ENCODE measurements around the gene PPAN.
A peak's percentile ranks its signal among the peaks of the same experiment; 100 is the strongest.

Gene PPAN

GRCh38 chr19:10092648-10093294 is 13.4 kb upstream of the PPAN start:
- DNase-seq, result no peak

GRCh38 chr19:10093295-10094186 is 12.6 kb upstream of the PPAN start:
- no peak for DNase-seq

GRCh38 chr19:10095622-10095947 is 10.6 kb upstream of the PPAN start:
- DNase-seq, result no peak

GRCh38 chr19:10095948-10096614 is 10.1 kb upstream of the PPAN start:
- DNase-seq, result peak; percentile 78

GRCh38 chr19:10096615-10096963 is 9.6 kb upstream of the PPAN start:
- no peak for DNase-seq

- no peak for DNase-seq
Observed at GRCh38 chr19:10100163-10100785, 5.9 kb upstream of the PPAN start.

GRCh38 chr19:10102787-10103236 is 3.4 kb upstream of the PPAN start:
- no peak for DNase-seq

- no peak for DNase-seq
Observed at GRCh38 chr19:10104130-10104513, 2.0 kb upstream of the PPAN start.

GRCh38 chr19:10104665-10105508 is 1.3 kb upstream of the PPAN start:
- DNase-seq, result no peak

GRCh38 chr19:10105509-10106099 is 558 bp upstream of the PPAN start:
- no peak for DNase-seq

GRCh38 chr19:10107254-10107653 is 1.1 kb downstream of the PPAN start:
- DNase-seq, result no peak

GRCh38 chr19:10107817-10108367 is 1.7 kb downstream of the PPAN start:
- DNase-seq, result no peak

GRCh38 chr19:10109528-10109927 is 3.4 kb downstream of the PPAN start:
- DNase-seq, result no peak

GRCh38 chr19:10110076-10110971 is 4.2 kb downstream of the PPAN start:
- no peak for DNase-seq

GRCh38 chr19:10110972-10111317 is 4.8 kb downstream of the PPAN start:
- no peak for DNase-seq

GRCh38 chr19:10111405-10111811 is 5.2 kb downstream of the PPAN start, which contains the start of gene P2RY11:
Gene P2RY11 (plus strand): TSS chr19:10111693. CDS start chr19:10111722, 29 bp downstream.
- DNase-seq, result no peak

GRCh38 chr19:10112037-10112761 is 6.0 kb downstream of the PPAN start:
- no peak for DNase-seq

- no peak for DNase-seq
Observed at GRCh38 chr19:10112895-10113591, 6.9 kb downstream of the PPAN start.

- no peak for DNase-seq
Observed at GRCh38 chr19:10113592-10113963, 7.4 kb downstream of the PPAN start.

Measured in amniotic stem cell (primary cell).